IMR-90 (cell line): ENCODE results near the gene GATAD2A. TPM values are rescaled to one million over a fixed set of nuclear protein-coding genes. Genes with fewer than 3 reads are reported as not detected.

Source experiments
- ATAC-seq: fragments of 200-7000 bp; cut with Tn5 transposase; 2 replicates; pipeline ENCODE4 v1.9.1; 2020; ENCODE audit warnings: low read depth, mild to moderate bottlenecking, moderate library complexity
- BruUV-seq: library from RNA; stranded (reverse); fragments of 400-500 nt; replicated peaks from 2 replicates; lab custom pipeline; 2021; lab: Mats Ljungman, UMichigan
- CTCF ChIA-PET: fragments of 300-600 bp; formaldehyde crosslinking; extraction: SDS; loops from one replicate; lab custom pipeline; 2021; ENCODE audit warnings: antibody characterized with exemption; lab: Yijun Ruan, JAX
- POLR2A ChIA-PET: fragments of 300-600 bp; sonication (Branson Sonifier 250); formaldehyde crosslinking; loops from one replicate; lab custom pipeline; 2022; ENCODE audit warnings: antibody characterized with exemption; ENCODE audit not compliant: unreplicated experiment; lab: Charles Lee
- DNase-seq: peaks from one replicate; pipeline ENCODE4 v3.0.0; 2013
- H2AFZ ChIP-seq: replicated peaks from 2 replicates; pipeline ENCODE3; 2013; ENCODE audit warnings: low read length, mild to moderate bottlenecking; ENCODE audit not compliant: poor library complexity
- H2AK5ac ChIP-seq: 2 replicates; pipeline ENCODE4 v1.6.1; 2013; ENCODE audit warnings: low read depth, low read length, inconsistent platforms
- H2AK9ac ChIP-seq: replicated peaks from 2 replicates; pipeline ENCODE3; 2013; ENCODE audit warnings: mild to moderate bottlenecking, low read depth, low read length, moderate library complexity; ENCODE audit not compliant: poor library complexity
- H2BK120ac ChIP-seq: 2 replicates; pipeline ENCODE4 v1.6.1; 2013; ENCODE audit warnings: low read depth, low read length, inconsistent platforms
- H2BK15ac ChIP-seq: 3 replicates; pipeline ENCODE4 v1.6.1; 2013; ENCODE audit warnings: low read depth, low read length, inconsistent platforms
- H2BK20ac ChIP-seq: 2 replicates; pipeline ENCODE4 v1.6.1; 2013; ENCODE audit warnings: low read depth, mild to moderate bottlenecking, inconsistent platforms, low read length, moderate library complexity
- H2BK5ac ChIP-seq: 2 replicates; pipeline ENCODE4 v1.6.1; 2013; ENCODE audit warnings: mild to moderate bottlenecking, low read depth, low read length, inconsistent platforms; ENCODE audit not compliant: poor library complexity, severe bottlenecking
- H3K14ac ChIP-seq: replicated peaks from 2 replicates; pipeline ENCODE4 v1.6.1; 2013; ENCODE audit warnings: low read depth, low read length, inconsistent platforms
- H3K18ac ChIP-seq: 2 replicates; pipeline ENCODE4 v1.6.1; 2013; ENCODE audit warnings: low read depth, low read length, control low read depth
- H3K23ac ChIP-seq: 2 replicates; pipeline ENCODE4 v1.6.1; 2013; ENCODE audit warnings: low read depth, low read length, inconsistent platforms
- H3K27ac ChIP-seq: 2 replicates; pipeline ENCODE4 v1.5.1; 2013; ENCODE audit warnings: mild to moderate bottlenecking, control low read depth, low read length; ENCODE audit not compliant: insufficient read depth
- H3K27me3 ChIP-seq: 2 replicates; pipeline ENCODE4 v1.6.1; 2013; ENCODE audit warnings: low read length; ENCODE audit not compliant: control insufficient read depth, insufficient read depth
- H3K36me3 ChIP-seq: 2 replicates; pipeline ENCODE4 v1.6.1; 2013; ENCODE audit warnings: low read length, mixed read lengths; ENCODE audit not compliant: control insufficient read depth, insufficient read depth
- H3K4ac ChIP-seq: 2 replicates; pipeline ENCODE4 v1.6.1; 2013; ENCODE audit warnings: low read depth, low read length, inconsistent platforms
- H3K4me1 ChIP-seq: 2 replicates; pipeline ENCODE4 v1.6.1; 2013; ENCODE audit warnings: low read length, mixed read lengths; ENCODE audit not compliant: control insufficient read depth, insufficient read depth
- H3K4me2 ChIP-seq: 2 replicates; pipeline ENCODE4 v1.6.1; 2013; ENCODE audit warnings: low read depth, mild to moderate bottlenecking, control low read depth, low read length, moderate library complexity
- H3K4me3 ChIP-seq: 2 replicates; pipeline ENCODE4 v1.5.1; 2013; ENCODE audit warnings: low read depth, mild to moderate bottlenecking, control low read depth, low read length, moderate library complexity; ENCODE audit not compliant: insufficient read depth
- H3K56ac ChIP-seq: 2 replicates; pipeline ENCODE4 v1.6.1; 2013; ENCODE audit warnings: low read length, inconsistent platforms; ENCODE audit not compliant: insufficient read depth; ENCODE audit errors: extremely low read depth
- H3K79me1 ChIP-seq, 2 experiments: 2 replicates each; pipeline ENCODE4 v1.6.1; 2013; ENCODE audit warnings: low read length in 2 of 2, inconsistent platforms in 1 of 2, low read depth in 1 of 2
- H3K9ac ChIP-seq: 2 replicates; pipeline ENCODE4 v1.6.1; 2013; ENCODE audit warnings: low read depth, low read length, control low read depth
- H3K9me1 ChIP-seq: 2 replicates; pipeline ENCODE4 v1.6.1; 2013; ENCODE audit warnings: low read length, inconsistent platforms; ENCODE audit not compliant: insufficient read depth
- H3K9me3 ChIP-seq: 2 replicates; pipeline ENCODE4 v1.6.1; 2013; ENCODE audit warnings: low read length; ENCODE audit not compliant: control insufficient read depth, insufficient read depth
- H4K20me1 ChIP-seq: 2 replicates; pipeline ENCODE4 v1.6.1; 2013; ENCODE audit warnings: low read length, inconsistent platforms; ENCODE audit not compliant: insufficient read depth
- H4K5ac ChIP-seq: 2 replicates; pipeline ENCODE4 v1.6.1; 2013; ENCODE audit warnings: mild to moderate bottlenecking, low read depth, low read length, control low read depth
- H4K8ac ChIP-seq, 2 experiments: 2 replicates each; pipeline ENCODE4 v1.6.1; 2013; ENCODE audit warnings: low read depth in 2 of 2, low read length in 2 of 2, control low read depth in 1 of 2, inconsistent platforms in 1 of 2
- H4K91ac ChIP-seq: 2 replicates; pipeline ENCODE4 v1.6.1; 2013; ENCODE audit warnings: low read depth, low read length, inconsistent platforms; ENCODE audit not compliant: insufficient read depth
- BHLHE40 ChIP-seq: fragments of 150-350 bp; IDR thresholded peaks from 2 replicates; pipeline ENCODE4 v1.6.1; 2016; ENCODE audit warnings: mild to moderate bottlenecking, low read depth, low read length
- CEBPB ChIP-seq: IDR thresholded peaks from 2 replicates; pipeline ENCODE4 v1.6.1; 2012; ENCODE audit warnings: low read depth, low read length, improper control_type of control experiment
- CHD1 ChIP-seq: IDR thresholded peaks from 2 replicates; pipeline ENCODE4 v1.6.1; 2012; ENCODE audit warnings: low read depth, low read length, improper control_type of control experiment
- FOS ChIP-seq: fragments of 150-350 bp; IDR thresholded peaks from 2 replicates; pipeline ENCODE4 v1.6.1; 2016; ENCODE audit warnings: low read depth, low read length
- MAFK ChIP-seq: IDR thresholded peaks from 2 replicates; pipeline ENCODE4 v1.6.1; 2012; ENCODE audit warnings: low read depth, low read length, improper control_type of control experiment
- MAZ ChIP-seq: IDR thresholded peaks from 2 replicates; pipeline ENCODE4 v1.6.1; 2012; ENCODE audit warnings: low read depth, mild to moderate bottlenecking, low read length, improper control_type of control experiment, moderate library complexity, borderline replicate concordance
- MXI1 ChIP-seq: IDR thresholded peaks from 2 replicates; pipeline ENCODE4 v1.6.1; 2012; ENCODE audit warnings: low read depth, mild to moderate bottlenecking, low read length, moderate library complexity, borderline replicate concordance
- NFE2L2 ChIP-seq: fragments of 150-350 bp; IDR thresholded peaks from 2 replicates; pipeline ENCODE4 v1.6.1; 2016; ENCODE audit warnings: low read depth, mild to moderate bottlenecking, low read length
- POLR2A ChIP-seq: IDR thresholded peaks from 2 replicates; pipeline ENCODE4 v1.6.1; 2012; ENCODE audit warnings: mild to moderate bottlenecking, low read depth, low read length
- RAD21 ChIP-seq: IDR thresholded peaks from 2 replicates; pipeline ENCODE4 v1.6.1; 2012; ENCODE audit warnings: low read length, improper control_type of control experiment
- RCOR1 ChIP-seq: IDR thresholded peaks from 2 replicates; pipeline ENCODE4 v1.6.1; 2012; ENCODE audit warnings: mild to moderate bottlenecking, low read length, improper control_type of control experiment; ENCODE audit not compliant: insufficient replicate concordance
- RFX5 ChIP-seq: IDR thresholded peaks from 2 replicates; pipeline ENCODE4 v1.8.0; 2012; ENCODE audit warnings: low read depth, mild to moderate bottlenecking, low read length, moderate library complexity
- SMC3 ChIP-seq: fragments of 150-350 bp; IDR thresholded peaks from 2 replicates; pipeline ENCODE4 v1.6.1; 2016; ENCODE audit warnings: low read depth, mild to moderate bottlenecking, antibody characterized with exemption, low read length, moderate library complexity
- WGBS, 2 experiments: methylation state at CpG; one replicate each; pipeline versions ENCODE4 v1.1.5 to v1.1.7; 2013; ENCODE audit warnings: missing lambda C conversion rate in 2 of 2; ENCODE audit not compliant: insufficient read length in 1 of 2; ENCODE audit errors: extremely low coverage in 2 of 2; 5-methylcytosine and 5-hydroxymethylcytosine counted together
- dilution Hi-C: fragments of 300-500 bp; cut with HindIII; formaldehyde crosslinking; loops from one replicate; pipeline ENCODE4 v1.14.3; 2018; ENCODE audit warnings: low sequenced_read_pairs; ENCODE audit not compliant: unreplicated experiment
- in situ Hi-C: fragments of 300-500 bp; cut with MboI; formaldehyde crosslinking; loops from 3 replicates; pipeline ENCODE4 v1.14.3; 2019; ENCODE audit warnings: low sequenced_read_pairs, inconsistent platforms, mixed read lengths
- intact Hi-C: fragments of 100-400 bp; cut with micrococcal nuclease; formaldehyde crosslinking; loops from 2 replicates; pipeline ENCODE4 v1.10.0; 2022
- polyA plus RNA-seq, 3 experiments: library from polyadenylated mRNA; depleted of rRNA; stranded (reverse); fragments of >200 nt; gene quantifications; 2 replicates each; pipeline ENCODE4 v1.2.3, GENCODE V29; 2012; ENCODE audit warnings: low replicate concordance in 1 of 3
- total RNA-seq: library from RNA; depleted of rRNA; stranded (reverse); fragments of >200 nt; gene quantifications from 2 replicates; pipeline ENCODE4 v1.2.3, GENCODE V29; 2012
- TF ChIP-seq, protein P1 (sequence below): fragments of 150-350 bp; IDR thresholded peaks from 2 replicates; pipeline ENCODE4 v1.6.1; 2017; ENCODE audit warnings: mild to moderate bottlenecking, antibody characterized with exemption, low read length, low read depth
- TF ChIP-seq, protein P2 (sequence below): conservative IDR thresholded peaks from 2 replicates; pipeline ENCODE4 v1.5.1; 2012; ENCODE audit warnings: mild to moderate bottlenecking, low read depth, low read length, improper control_type of control experiment
- TF ChIP-seq, protein P3 (sequence below): fragments of 150-350 bp; IDR thresholded peaks from 2 replicates; pipeline ENCODE4 v1.6.1; 2016; ENCODE audit warnings: low read depth, mild to moderate bottlenecking, low read length, moderate library complexity, borderline replicate concordance

The GATAD2A gene
- total and polyA plus RNA-seq, 2 of the 4 experiments (the other 2 are of a cell fraction) = 23.5 to 33.2 TPM

GRCh38 chr19:19558055-19558454, 152.6 kb downstream of the GATAD2A start:
- Histone ChIP-seq H2AFZ (no peak overlapping the region), H3K9ac (no peak overlapping the region), H3K79me1 (no peaks in the 10 kb centered on the region), H3K56ac (no peak overlapping the region), H2BK120ac (no peak overlapping the region), H2AK9ac (no peak overlapping the region), H2AK5ac (no peak overlapping the region), H4K91ac (no peak overlapping the region), H3K9me3 (no peaks in the 10 kb centered on the region), H3K4ac (no peak overlapping the region), H3K14ac (no peak overlapping the region), H2BK15ac (no peak overlapping the region), H3K18ac (no peak overlapping the region), H3K9me1 (no peaks in the 10 kb centered on the region; the same call in 1 of the 2 replicates), H3K4me2 (no peak overlapping the region), H3K36me3 (no peaks in the 10 kb centered on the region), H3K23ac (no peak overlapping the region), H2BK20ac (no peak overlapping the region), H3K27me3 (no peaks in the 10 kb centered on the region), H3K4me1 (no peaks in the 10 kb centered on the region), H3K27ac (no peak overlapping the region), H3K4me3 (no peak overlapping the region), H2BK5ac (no peak overlapping the region), H4K8ac (no peak overlapping the region), H4K20me1 (no peaks in the 10 kb centered on the region), H4K5ac (no peak overlapping the region)
- no peak for ATAC-seq
- DNase-seq = no peak
- dilution Hi-C loops = no loop called here
- CTCF ChIA-PET = no interaction called here
- POLR2A ChIA-PET = no interaction called here
- intact Hi-C loops = no loop called here
- 81% methylated on average over 6 of the region's 15 CpGs; no CpG with 5 or more reads in 1 of the 2 experiments for WGBS, 2 experiments
- in situ Hi-C loops = no loop called here
- TF ChIP-seq MAFK (no peak), MAZ (no peak), RFX5 (no peak), POLR2A (no peak), FOS (no peak), MXI1 (no peak), CHD1 (no peak), SMC3 (no peak), NFE2L2 (no peak), CEBPB (no peak), RAD21 (no peak), BHLHE40 (no peak), RCOR1 (no peak)
- TF ChIP-seq, protein P1, sequence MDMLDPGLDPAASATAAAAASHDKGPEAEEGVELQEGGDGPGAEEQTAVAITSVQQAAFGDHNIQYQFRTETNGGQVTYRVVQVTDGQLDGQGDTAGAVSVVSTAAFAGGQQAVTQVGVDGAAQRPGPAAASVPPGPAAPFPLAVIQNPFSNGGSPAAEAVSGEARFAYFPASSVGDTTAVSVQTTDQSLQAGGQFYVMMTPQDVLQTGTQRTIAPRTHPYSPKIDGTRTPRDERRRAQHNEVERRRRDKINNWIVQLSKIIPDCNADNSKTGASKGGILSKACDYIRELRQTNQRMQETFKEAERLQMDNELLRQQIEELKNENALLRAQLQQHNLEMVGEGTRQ = no peak
- TF ChIP-seq, protein P2, sequence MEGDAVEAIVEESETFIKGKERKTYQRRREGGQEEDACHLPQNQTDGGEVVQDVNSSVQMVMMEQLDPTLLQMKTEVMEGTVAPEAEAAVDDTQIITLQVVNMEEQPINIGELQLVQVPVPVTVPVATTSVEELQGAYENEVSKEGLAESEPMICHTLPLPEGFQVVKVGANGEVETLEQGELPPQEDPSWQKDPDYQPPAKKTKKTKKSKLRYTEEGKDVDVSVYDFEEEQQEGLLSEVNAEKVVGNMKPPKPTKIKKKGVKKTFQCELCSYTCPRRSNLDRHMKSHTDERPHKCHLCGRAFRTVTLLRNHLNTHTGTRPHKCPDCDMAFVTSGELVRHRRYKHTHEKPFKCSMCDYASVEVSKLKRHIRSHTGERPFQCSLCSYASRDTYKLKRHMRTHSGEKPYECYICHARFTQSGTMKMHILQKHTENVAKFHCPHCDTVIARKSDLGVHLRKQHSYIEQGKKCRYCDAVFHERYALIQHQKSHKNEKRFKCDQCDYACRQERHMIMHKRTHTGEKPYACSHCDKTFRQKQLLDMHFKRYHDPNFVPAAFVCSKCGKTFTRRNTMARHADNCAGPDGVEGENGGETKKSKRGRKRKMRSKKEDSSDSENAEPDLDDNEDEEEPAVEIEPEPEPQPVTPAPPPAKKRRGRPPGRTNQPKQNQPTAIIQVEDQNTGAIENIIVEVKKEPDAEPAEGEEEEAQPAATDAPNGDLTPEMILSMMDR = no peak
- TF ChIP-seq, protein P3, sequence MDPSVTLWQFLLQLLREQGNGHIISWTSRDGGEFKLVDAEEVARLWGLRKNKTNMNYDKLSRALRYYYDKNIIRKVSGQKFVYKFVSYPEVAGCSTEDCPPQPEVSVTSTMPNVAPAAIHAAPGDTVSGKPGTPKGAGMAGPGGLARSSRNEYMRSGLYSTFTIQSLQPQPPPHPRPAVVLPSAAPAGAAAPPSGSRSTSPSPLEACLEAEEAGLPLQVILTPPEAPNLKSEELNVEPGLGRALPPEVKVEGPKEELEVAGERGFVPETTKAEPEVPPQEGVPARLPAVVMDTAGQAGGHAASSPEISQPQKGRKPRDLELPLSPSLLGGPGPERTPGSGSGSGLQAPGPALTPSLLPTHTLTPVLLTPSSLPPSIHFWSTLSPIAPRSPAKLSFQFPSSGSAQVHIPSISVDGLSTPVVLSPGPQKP = no peak
- no TSS peak for BruUV-seq
